Measurements from ENCODE around the gene RERE.

RERE gene

GRCh38 chr1:8545078-8545477, 272.4 kb downstream of the RERE start:
- no peak overlapping the region for H3K4me3 ChIP-seq (ENCODE audit: low read length in 2 of 2)
- peaks cover 3% of the 10 kb centered on the region for H3K79me1 ChIP-seq (ENCODE audit: low read depth, low read length)
- H3K27me3 ChIP-seq (ENCODE audit: control insufficient read depth in 3 of 3, insufficient read depth in 3 of 3, low read depth in 1 of 3, low read length in 3 of 3), result no peaks in the 10 kb centered on the region
- no peak overlapping the region for H2BK5ac ChIP-seq (ENCODE audit: low read length)
- H3K27ac ChIP-seq (replicated peaks; ENCODE audit: low read length), result no peak overlapping the region
- no peak overlapping the region for H4K91ac ChIP-seq (ENCODE audit: low read depth, low read length, poor library complexity)
- H3K36me3 ChIP-seq (replicated peaks in 1 of 2; ENCODE audit: control insufficient read depth in 2 of 2, insufficient read depth in 2 of 2, low read length in 2 of 2), result peaks cover 3 to 69% of the 10 kb centered on the region in 2 donors
- peaks cover 0 to 16% of the 10 kb centered on the region in 2 donors for H3K9me3 ChIP-seq (replicated peaks in 1 of 2; ENCODE audit: control insufficient read depth in 2 of 2, insufficient read depth in 1 of 2, low read depth in 1 of 2, low read length in 2 of 2)
- H3K18ac ChIP-seq (ENCODE audit: low read length), result no peak overlapping the region
- H2AFZ ChIP-seq (ENCODE audit: low read length), result no peak overlapping the region
- no peak overlapping the region for H3K4ac ChIP-seq (ENCODE audit: low read length)
- no peak overlapping the region for H3K4me2 ChIP-seq (ENCODE audit: insufficient read depth, low read length, poor library complexity, severe bottlenecking)
- no peak overlapping the region for H2AK5ac ChIP-seq (ENCODE audit: low read depth, low read length)
- H2BK15ac ChIP-seq (ENCODE audit: low read length), result no peak overlapping the region
- H2BK120ac ChIP-seq (ENCODE audit: low read depth, low read length), result no peak overlapping the region
- H2BK12ac ChIP-seq (ENCODE audit: low read length), result no peak overlapping the region
- no peak overlapping the region for H3K14ac ChIP-seq (ENCODE audit: low read length)
- no peaks in the 10 kb centered on the region for H3K4me1 ChIP-seq (ENCODE audit: control insufficient read depth in 2 of 2, insufficient read depth in 1 of 2, low read depth in 1 of 2, low read length in 2 of 2)
- no peak overlapping the region for H3K9ac ChIP-seq (ENCODE audit: low read depth, low read length, poor library complexity)
- DNase-seq (ENCODE audit: low spot score), result no peak
- no peak overlapping the region for H3K23ac ChIP-seq (ENCODE audit: low read depth, low read length, poor library complexity)
- no peak overlapping the region for H4K8ac ChIP-seq (ENCODE audit: low read depth, low read length)
- WGBS, 2 donors (ENCODE audit: extremely low coverage in 2 of 2, insufficient read length in 2 of 2, insufficient replicate concordance in 1 of 2), result no CpG with 5 or more reads among the region's 6 CpGs

- Histone ChIP-seq H2AFZ (ENCODE audit: low read length) (no peak overlapping the region), H3K14ac (ENCODE audit: low read length) (no peak overlapping the region), H3K9me3 (replicated peaks in 1 of 2; ENCODE audit: control insufficient read depth in 2 of 2, insufficient read depth in 1 of 2, low read depth in 1 of 2, low read length in 2 of 2) (peaks cover 0 to 16% of the 10 kb centered on the region in 2 donors), H2BK120ac (ENCODE audit: low read depth, low read length) (no peak overlapping the region), H2BK15ac (ENCODE audit: low read length) (no peak overlapping the region), H3K23ac (ENCODE audit: low read depth, low read length, poor library complexity) (no peak overlapping the region), H3K9ac (ENCODE audit: low read depth, low read length, poor library complexity) (no peak overlapping the region), H3K4me1 (ENCODE audit: control insufficient read depth in 2 of 2, insufficient read depth in 1 of 2, low read depth in 1 of 2, low read length in 2 of 2) (no peaks in the 10 kb centered on the region), H3K18ac (ENCODE audit: low read length) (no peak overlapping the region), H3K27ac (replicated peaks; ENCODE audit: low read length) (no peak overlapping the region), H3K36me3 (replicated peaks in 1 of 2; ENCODE audit: control insufficient read depth in 2 of 2, insufficient read depth in 2 of 2, low read length in 2 of 2) (peaks cover 4 to 69% of the 10 kb centered on the region in 2 donors), H4K91ac (ENCODE audit: low read depth, low read length, poor library complexity) (no peak overlapping the region), H3K4me2 (ENCODE audit: insufficient read depth, low read length, poor library complexity, severe bottlenecking) (no peak overlapping the region), H3K27me3 (ENCODE audit: control insufficient read depth in 3 of 3, insufficient read depth in 3 of 3, low read depth in 1 of 3, low read length in 3 of 3) (no peaks in the 10 kb centered on the region), H4K8ac (ENCODE audit: low read depth, low read length) (no peak overlapping the region), H2BK12ac (ENCODE audit: low read length) (no peak overlapping the region), H3K4ac (ENCODE audit: low read length) (no peak overlapping the region), H3K4me3 (ENCODE audit: low read length in 2 of 2) (no peak overlapping the region), H2AK5ac (ENCODE audit: low read depth, low read length) (no peak overlapping the region), H3K79me1 (ENCODE audit: low read depth, low read length) (peaks cover 3% of the 10 kb centered on the region), H2BK5ac (ENCODE audit: low read length) (no peak overlapping the region)
- DNase-seq (ENCODE audit: low spot score), result no peak
- WGBS, 2 donors (ENCODE audit: extremely low coverage in 2 of 2, insufficient read length in 2 of 2, insufficient replicate concordance in 1 of 2), result no CpG with 5 or more reads among the region's 1 CpG
Observed at GRCh38 chr1:8544644-8545043, 272.8 kb downstream of the RERE start.

DNA sequence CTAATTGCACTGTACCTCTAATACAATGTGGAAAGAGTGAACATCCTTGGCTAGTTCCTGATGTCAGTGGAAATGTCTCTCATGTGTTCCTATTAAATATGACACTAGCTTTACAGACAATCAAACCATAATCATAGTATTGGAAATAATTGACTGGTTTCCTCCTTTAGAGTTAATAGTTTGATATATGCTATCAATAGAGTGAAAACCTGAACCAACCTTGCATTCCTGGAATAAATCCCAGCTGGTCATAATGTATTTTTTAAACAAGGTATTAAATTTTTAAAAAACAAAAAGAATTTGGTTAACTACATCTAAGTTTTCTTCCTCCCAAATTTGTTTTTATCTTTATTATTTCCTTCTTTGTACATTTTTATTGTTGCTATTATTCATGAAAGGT, 273.5 kb downstream of the RERE start:
- no peak overlapping the region for H2BK15ac ChIP-seq (ENCODE audit: low read length)
- H2BK5ac ChIP-seq (ENCODE audit: low read length), result no peak overlapping the region
- no peak overlapping the region for H2BK12ac ChIP-seq (ENCODE audit: low read length)
- DNase-seq (ENCODE audit: low spot score), result no peak
- no peak overlapping the region for H3K4me3 ChIP-seq (ENCODE audit: low read length in 2 of 2)
- peaks cover 5 to 73% of the 10 kb centered on the region in 2 donors for H3K36me3 ChIP-seq (replicated peaks in 1 of 2; ENCODE audit: control insufficient read depth in 2 of 2, insufficient read depth in 2 of 2, low read length in 2 of 2)
- H3K18ac ChIP-seq (ENCODE audit: low read length), result no peak overlapping the region
- no peak overlapping the region for H4K91ac ChIP-seq (ENCODE audit: low read depth, low read length, poor library complexity)
- no peaks in the 10 kb centered on the region for H3K4me1 ChIP-seq (ENCODE audit: control insufficient read depth in 2 of 2, insufficient read depth in 1 of 2, low read depth in 1 of 2, low read length in 2 of 2)
- no peaks in the 10 kb centered on the region for H3K27me3 ChIP-seq (ENCODE audit: control insufficient read depth in 3 of 3, insufficient read depth in 3 of 3, low read depth in 1 of 3, low read length in 3 of 3)
- H3K14ac ChIP-seq (ENCODE audit: low read length), result no peak overlapping the region
- H3K23ac ChIP-seq (ENCODE audit: low read depth, low read length, poor library complexity), result no peak overlapping the region
- H2AFZ ChIP-seq (ENCODE audit: low read length), result no peak overlapping the region
- peaks cover 0 to 16% of the 10 kb centered on the region in 2 donors for H3K9me3 ChIP-seq (replicated peaks in 1 of 2; ENCODE audit: control insufficient read depth in 2 of 2, insufficient read depth in 1 of 2, low read depth in 1 of 2, low read length in 2 of 2)
- H2AK5ac ChIP-seq (ENCODE audit: low read depth, low read length), result no peak overlapping the region
- H4K8ac ChIP-seq (ENCODE audit: low read depth, low read length), result no peak overlapping the region
- no peak overlapping the region for H2BK120ac ChIP-seq (ENCODE audit: low read depth, low read length)
- no peak overlapping the region for H3K4ac ChIP-seq (ENCODE audit: low read length)
- no peak overlapping the region for H3K4me2 ChIP-seq (ENCODE audit: insufficient read depth, low read length, poor library complexity, severe bottlenecking)
- H3K9ac ChIP-seq (ENCODE audit: low read depth, low read length, poor library complexity), result no peak overlapping the region
- peaks cover 3% of the 10 kb centered on the region for H3K79me1 ChIP-seq (ENCODE audit: low read depth, low read length)
- H3K27ac ChIP-seq (replicated peaks; ENCODE audit: low read length), result no peak overlapping the region

DNA sequence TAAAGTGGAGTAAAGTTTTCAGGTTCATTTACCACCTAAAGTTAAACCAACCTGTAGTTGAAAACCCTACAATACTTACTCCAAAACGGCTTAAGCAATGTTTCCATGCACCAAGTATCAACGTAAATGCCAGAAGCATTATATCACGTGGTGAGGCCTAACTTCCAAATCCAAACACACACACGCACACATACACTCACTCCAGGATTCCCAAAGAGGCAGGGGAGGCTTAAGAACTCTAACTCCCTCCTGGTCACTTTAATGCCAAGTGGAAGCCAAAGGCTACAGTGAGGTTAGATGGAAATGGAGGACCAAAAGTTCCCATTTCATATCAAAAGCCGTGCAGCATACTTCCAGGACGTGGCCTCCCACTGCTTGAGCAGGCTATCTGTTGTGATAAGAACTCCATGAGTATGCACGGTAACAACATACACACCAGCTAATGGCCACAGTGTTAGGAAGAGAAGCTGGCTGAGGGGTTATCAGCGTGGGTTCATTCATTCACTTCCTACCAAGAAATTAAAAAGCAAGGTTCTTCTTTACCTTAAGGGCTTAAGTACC, 275.4 kb downstream of the RERE start:
- no peak for DNase-seq (ENCODE audit: low spot score)
- no peak overlapping the region for H2BK120ac ChIP-seq (ENCODE audit: low read depth, low read length)

More for the DNA sequence above, 275.4 kb downstream of the RERE start:
- peaks cover 0 to 16% of the 10 kb centered on the region in 2 donors for H3K9me3 ChIP-seq (replicated peaks in 1 of 2; ENCODE audit: control insufficient read depth in 2 of 2, insufficient read depth in 1 of 2, low read depth in 1 of 2, low read length in 2 of 2)
- no peaks in the 10 kb centered on the region for H3K27me3 ChIP-seq (ENCODE audit: control insufficient read depth in 3 of 3, insufficient read depth in 3 of 3, low read depth in 1 of 3, low read length in 3 of 3)
- no peaks in the 10 kb centered on the region for H3K4me1 ChIP-seq (ENCODE audit: control insufficient read depth in 2 of 2, insufficient read depth in 1 of 2, low read depth in 1 of 2, low read length in 2 of 2)
- no peak overlapping the region for H2BK12ac ChIP-seq (ENCODE audit: low read length)
- peaks cover 5 to 86% of the 10 kb centered on the region in 2 donors for H3K36me3 ChIP-seq (replicated peaks in 1 of 2; ENCODE audit: control insufficient read depth in 2 of 2, insufficient read depth in 2 of 2, low read length in 2 of 2)
- no peak overlapping the region for H3K4ac ChIP-seq (ENCODE audit: low read length)
- no CpG with 5 or more reads among the region's 8 CpGs for WGBS, 2 donors (ENCODE audit: extremely low coverage in 2 of 2, insufficient read length in 2 of 2, insufficient replicate concordance in 1 of 2)
- H3K4me2 ChIP-seq (ENCODE audit: insufficient read depth, low read length, poor library complexity, severe bottlenecking), result no peak overlapping the region
- no peak overlapping the region for H4K91ac ChIP-seq (ENCODE audit: low read depth, low read length, poor library complexity)
- no peak overlapping the region for H2BK5ac ChIP-seq (ENCODE audit: low read length)
- no peak overlapping the region for H2BK15ac ChIP-seq (ENCODE audit: low read length)
- H3K9ac ChIP-seq (ENCODE audit: low read depth, low read length, poor library complexity), result no peak overlapping the region
- no peak overlapping the region for H3K4me3 ChIP-seq (ENCODE audit: low read length in 2 of 2)
- no peak overlapping the region for H3K18ac ChIP-seq (ENCODE audit: low read length)
- H2AFZ ChIP-seq (ENCODE audit: low read length), result no peak overlapping the region
- no peak overlapping the region for H3K27ac ChIP-seq (replicated peaks; ENCODE audit: low read length)
- no peak overlapping the region for H4K8ac ChIP-seq (ENCODE audit: low read depth, low read length)
- no peak overlapping the region for H2AK5ac ChIP-seq (ENCODE audit: low read depth, low read length)
- H3K23ac ChIP-seq (ENCODE audit: low read depth, low read length, poor library complexity), result no peak overlapping the region
- no peak overlapping the region for H3K14ac ChIP-seq (ENCODE audit: low read length)
- H3K79me1 ChIP-seq (ENCODE audit: low read depth, low read length), result peaks cover 3% of the 10 kb centered on the region

Measured in neuronal stem cell (in vitro differentiated cells).